ENCODE results near the gene NEDD8. TPM values are rescaled to one million over a fixed set of nuclear protein-coding genes. Genes with fewer than 3 reads are reported as not detected.

Gene NEDD8
- total and polyA plus RNA-seq, 8 donors = 85.4 to 244 (median 166) TPM; not detected in 1

- H3K27me3 ChIP-seq = no peaks in the 10 kb centered on the region
- H3K4me3 ChIP-seq = no peak overlapping the region
- H3K9me3 ChIP-seq = no peaks in the 10 kb centered on the region
- intact Hi-C loops (cut with DNase I; ENCODE audit: low total_unique reads) = no loop called here
- WGBS, 5 donors = 57 to 69% (median 67%) methylated on average over 17 to 18 of the region's 18 CpGs
- peak in 1 of 3 donors; percentile 43 for TF ChIP-seq POLR2AphosphoS5 (IDR thresholded peaks at IDR 0.05)
- no peak for TF ChIP-seq POLR2A (IDR thresholded peaks at IDR 0.05)
- peaks cover 0 to 6% (median 0%) of the 10 kb centered on the region in 4 donors for H3K4me1 ChIP-seq
- DNase-seq = peak in 1 of 2 donors; percentile 43
- peaks cover 67 to 100% (median 100%) of the 10 kb centered on the region in 4 donors for H3K36me3 ChIP-seq
- peak overlapping the region; percentile 39 to 75 (median 67) for H3K27ac ChIP-seq
Measured at GRCh38 chr14:24179961-24180796, 52.0 kb downstream of the NEDD8 start.

GRCh38 chr14:24179294-24179960, 52.7 kb downstream of the NEDD8 start:
- H3K27me3 ChIP-seq = no peaks in the 10 kb centered on the region
- 74 to 85% (median 82%) methylated on average over 12 to 14 of the region's 14 CpGs for WGBS, 5 donors
- H3K27ac ChIP-seq = peak overlapping the region in 4 of 5 donors; percentile 63 to 75 (median 68)
- H3K4me1 ChIP-seq = peaks cover 0 to 6% (median 0%) of the 10 kb centered on the region in 4 donors
- intact Hi-C loops (cut with DNase I; ENCODE audit: low total_unique reads) = no loop called here
- H3K9me3 ChIP-seq = no peaks in the 10 kb centered on the region
- no peak for TF ChIP-seq EP300 (IDR thresholded peaks at IDR 0.05)
- no peak for TF ChIP-seq POLR2A (IDR thresholded peaks at IDR 0.05)
- TF ChIP-seq CTCF (IDR thresholded peaks at IDR 0.05) = no peak
- no peak for TF ChIP-seq POLR2AphosphoS5 (IDR thresholded peaks at IDR 0.05)
- peaks cover 62 to 100% (median 100%) of the 10 kb centered on the region in 4 donors for H3K36me3 ChIP-seq
- no peak for DNase-seq
- H3K4me3 ChIP-seq = no peak overlapping the region

- intact Hi-C loops (cut with DNase I; ENCODE audit: low total_unique reads) = no loop called here
- 83 to 93% (median 86%) methylated on average over 12 of the region's 12 CpGs for WGBS, 5 donors
- H3K27me3 ChIP-seq = no peaks in the 10 kb centered on the region
- H3K27ac ChIP-seq = peak overlapping the region in 2 of 5 donors; percentile 67 to 75
- H3K4me1 ChIP-seq = peaks cover 0 to 6% (median 2%) of the 10 kb centered on the region in 4 donors
- no peak for DNase-seq
- H3K4me3 ChIP-seq = no peak overlapping the region
- peaks cover 54 to 100% (median 99%) of the 10 kb centered on the region in 4 donors for H3K36me3 ChIP-seq
- TF ChIP-seq CTCF (IDR thresholded peaks at IDR 0.05) = no peak
- TF ChIP-seq POLR2AphosphoS5 (IDR thresholded peaks at IDR 0.05) = no peak
- TF ChIP-seq EP300 (IDR thresholded peaks at IDR 0.05) = no peak
- no peak for TF ChIP-seq POLR2A (IDR thresholded peaks at IDR 0.05)
- no peaks in the 10 kb centered on the region for H3K9me3 ChIP-seq
Measured at GRCh38 chr14:24178399-24179178, 53.6 kb downstream of the NEDD8 start.

- Histone ChIP-seq H3K27ac (no peak overlapping the region), H3K4me1 (peaks cover 0 to 10% (median 6%) of the 10 kb centered on the region in 4 donors), H3K27me3 (no peaks in the 10 kb centered on the region), H3K4me3 (no peak overlapping the region), H3K36me3 (peaks cover 47 to 99% (median 94%) of the 10 kb centered on the region in 4 donors), H3K9me3 (no peaks in the 10 kb centered on the region)
- DNase-seq = no peak
- intact Hi-C loops (cut with DNase I; ENCODE audit: low total_unique reads) = no loop called here
- WGBS, 5 donors = 90 to 93% (median 92%) methylated on average over 12 to 14 of the region's 14 CpGs
- TF ChIP-seq POLR2AphosphoS5 (IDR thresholded peaks at IDR 0.05) (no peak), EP300 (IDR thresholded peaks at IDR 0.05) (no peak), POLR2A (IDR thresholded peaks at IDR 0.05) (no peak), CTCF (IDR thresholded peaks at IDR 0.05) (no peak)
Measured at GRCh38 chr14:24177891-24178290, 54.3 kb downstream of the NEDD8 start.
